ENCODE measurements around the gene OBSCN.
A peak's percentile ranks its signal among the peaks of the same experiment; 100 is the strongest.

Gene OBSCN

GRCh38 chr1:228320394-228320793 is 112.5 kb downstream of the OBSCN start:
- DNase-seq (ENCODE audit: low spot score), result no peak

- no peak for DNase-seq (ENCODE audit: low spot score)
Measured at GRCh38 chr1:228321435-228321834, 113.6 kb downstream of the OBSCN start.

DNA sequence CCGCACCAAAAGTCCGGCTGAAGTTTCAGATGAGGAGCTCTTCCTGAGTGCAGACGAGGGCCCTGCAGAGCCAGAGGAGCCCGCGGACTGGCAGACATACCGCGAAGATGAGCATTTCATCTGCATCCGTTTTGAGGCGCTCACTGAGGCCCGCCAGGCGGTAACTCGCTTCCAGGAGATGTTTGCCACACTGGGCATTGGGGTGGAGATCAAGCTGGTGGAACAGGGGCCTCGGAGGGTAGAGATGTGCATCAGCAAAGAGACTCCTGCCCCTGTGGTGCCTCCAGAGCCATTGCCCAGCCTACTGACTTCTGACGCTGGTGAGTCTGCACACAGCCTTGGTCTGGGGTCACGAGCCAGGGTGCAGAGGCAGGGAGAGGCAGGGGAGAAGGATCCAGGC is 114.1 kb downstream of the OBSCN start:
- DNase-seq (ENCODE audit: low spot score), result no peak

DNA sequence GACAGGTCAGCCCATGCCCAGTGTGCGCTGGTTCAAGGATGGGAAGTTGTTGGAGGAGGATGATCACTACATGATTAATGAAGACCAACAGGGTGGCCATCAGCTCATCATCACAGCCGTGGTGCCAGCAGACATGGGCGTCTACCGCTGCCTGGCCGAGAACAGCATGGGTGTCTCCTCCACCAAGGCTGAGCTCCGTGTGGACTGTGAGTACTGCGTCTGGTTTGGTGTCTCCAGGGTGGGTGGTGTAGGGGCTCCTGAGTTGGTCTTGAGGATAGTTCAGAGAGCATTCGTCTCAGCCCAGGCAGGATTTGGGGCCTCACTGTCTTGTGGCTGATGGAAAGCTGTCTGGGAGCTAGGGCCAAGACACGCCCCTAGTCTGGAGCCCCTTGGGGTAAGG is 115.6 kb downstream of the OBSCN start:
- no peak for DNase-seq (ENCODE audit: low spot score)

DNA sequence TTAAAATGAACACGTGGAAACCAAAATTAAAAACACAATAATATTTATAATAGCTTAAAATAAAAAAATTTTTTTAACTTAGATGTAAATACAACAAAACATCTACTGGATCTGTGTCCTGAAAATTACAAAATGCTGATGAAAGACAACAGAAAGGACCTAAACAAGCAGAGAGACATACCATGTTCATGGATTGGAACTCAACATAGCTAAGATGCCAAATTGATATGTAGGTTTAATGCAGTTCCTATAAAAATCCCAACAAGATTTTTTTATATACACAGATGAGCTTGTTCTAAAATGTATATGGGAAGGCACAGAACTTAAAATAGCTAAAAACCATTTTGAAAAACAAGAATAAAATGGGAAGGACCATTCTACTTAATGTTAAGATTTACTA is 117.4 kb downstream of the OBSCN start:
- no peak for DNase-seq (ENCODE audit: low spot score)

GRCh38 chr1:228329887-228330286 is 122.0 kb downstream of the OBSCN start:
- DNase-seq (ENCODE audit: low spot score), result no peak

DNA sequence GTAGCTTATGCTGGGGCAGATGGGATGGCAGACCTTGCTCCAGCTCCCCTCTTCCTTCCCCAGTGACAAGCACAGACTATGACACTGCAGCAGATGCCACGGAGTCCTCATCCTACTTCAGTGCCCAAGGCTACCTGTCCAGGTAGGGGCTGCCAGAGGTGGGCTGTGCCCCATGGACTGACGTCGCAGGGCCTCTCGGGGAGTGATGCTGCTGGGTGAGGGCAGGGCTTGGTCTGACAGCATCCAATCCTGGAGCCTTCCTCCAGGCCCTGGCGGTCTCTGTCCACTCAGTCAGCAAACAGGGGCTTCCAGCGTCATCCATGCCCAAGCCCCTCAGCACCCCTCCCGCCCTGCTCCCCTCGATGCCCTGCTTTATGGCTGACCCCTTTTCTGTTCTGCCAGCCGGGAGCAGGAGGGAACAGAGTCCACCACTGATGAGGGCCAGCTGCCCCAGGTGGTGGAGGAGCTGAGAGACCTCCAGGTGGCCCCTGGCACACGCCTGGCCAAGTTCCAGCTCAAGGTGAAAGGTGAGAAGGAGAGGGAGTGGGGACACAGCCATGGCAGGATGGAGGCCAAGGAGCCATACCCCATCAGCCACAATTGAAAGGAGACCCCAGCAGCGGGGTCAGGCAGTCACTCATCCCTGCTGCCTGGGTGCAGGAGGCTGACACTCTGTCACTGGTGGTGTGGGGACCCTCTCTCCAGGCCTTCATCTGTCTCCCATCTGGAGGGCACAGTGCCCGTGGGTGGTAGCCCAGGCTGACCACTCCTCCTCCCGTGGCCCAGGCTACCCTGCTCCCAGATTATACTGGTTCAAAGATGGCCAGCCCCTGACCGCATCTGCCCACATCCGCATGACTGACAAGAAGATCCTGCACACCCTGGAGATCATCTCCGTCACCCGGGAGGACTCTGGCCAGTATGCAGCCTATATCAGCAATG is 125.2 kb downstream of the OBSCN start:
- DNase-seq (ENCODE audit: low spot score), result no peak

DNA sequence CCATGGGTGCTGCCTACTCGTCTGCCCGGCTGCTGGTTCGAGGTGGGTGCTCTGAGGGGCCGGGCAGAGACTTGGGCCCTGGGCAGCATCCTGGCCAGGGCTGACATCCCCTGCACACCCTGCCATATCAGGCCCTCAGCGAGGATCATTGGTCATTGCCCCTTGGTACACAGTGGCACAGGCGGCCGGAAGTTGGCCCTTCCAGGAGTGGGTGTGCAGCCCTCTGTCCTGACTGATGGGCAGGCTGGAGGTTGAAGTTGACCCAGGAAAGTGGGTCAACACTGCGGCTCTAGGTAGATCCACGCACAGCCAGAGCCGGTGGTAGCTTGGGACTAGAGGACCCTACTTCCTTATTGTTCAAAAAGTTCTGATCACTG is 125.9 kb downstream of the OBSCN start:
- DNase-seq (ENCODE audit: low spot score), result no peak

DNA sequence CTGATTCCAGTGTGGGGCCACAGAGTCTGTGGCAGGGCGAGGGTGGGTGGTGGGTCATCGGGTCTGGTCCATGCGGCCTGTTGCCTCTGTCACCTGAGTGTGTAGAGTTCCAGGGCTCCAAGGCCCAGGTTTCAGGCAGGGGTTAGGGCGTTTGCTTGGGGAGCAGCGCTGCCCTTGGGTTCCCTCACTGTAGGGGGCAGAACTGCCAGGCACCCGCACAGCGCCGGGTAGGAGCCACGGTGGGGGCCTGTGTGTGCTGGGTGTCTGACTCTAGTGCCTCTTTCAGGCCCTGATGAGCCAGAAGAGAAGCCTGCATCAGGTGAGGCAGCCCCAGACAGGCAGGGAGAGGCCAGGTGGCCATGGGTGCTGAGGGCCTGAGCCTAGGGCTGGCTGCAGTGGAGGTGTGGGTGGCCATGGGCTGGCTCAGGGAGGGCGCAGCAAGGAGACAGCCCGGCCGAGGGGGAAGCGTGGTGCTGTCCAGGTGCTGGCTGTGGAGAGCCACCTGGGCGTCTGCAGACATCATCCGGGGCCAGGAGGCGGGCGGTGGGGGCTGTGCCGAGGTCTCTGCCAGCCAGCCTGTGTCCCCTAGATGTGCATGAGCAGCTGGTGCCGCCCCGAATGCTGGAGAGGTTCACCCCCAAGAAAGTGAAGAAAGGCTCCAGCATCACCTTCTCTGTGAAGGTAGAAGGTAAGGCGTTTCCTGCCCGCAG is 126.5 kb downstream of the OBSCN start:
- DNase-seq (ENCODE audit: low spot score), result no peak

DNA sequence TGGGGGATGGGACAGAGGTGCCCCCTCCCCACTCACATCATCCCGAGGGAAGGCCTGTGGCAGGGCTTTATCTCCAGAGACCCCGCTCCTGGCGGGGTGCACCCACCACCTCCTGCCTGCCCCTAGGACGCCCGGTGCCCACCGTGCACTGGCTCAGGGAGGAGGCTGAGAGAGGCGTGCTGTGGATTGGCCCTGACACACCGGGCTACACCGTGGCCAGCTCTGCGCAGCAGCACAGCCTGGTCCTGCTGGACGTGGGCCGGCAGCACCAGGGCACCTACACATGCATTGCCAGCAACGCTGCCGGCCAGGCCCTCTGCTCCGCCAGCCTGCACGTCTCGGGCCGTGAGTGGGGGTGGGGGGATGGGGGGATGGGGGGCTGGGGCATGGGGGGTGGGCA is 127.1 kb downstream of the OBSCN start:
- no peak for DNase-seq (ENCODE audit: low spot score)

DNA sequence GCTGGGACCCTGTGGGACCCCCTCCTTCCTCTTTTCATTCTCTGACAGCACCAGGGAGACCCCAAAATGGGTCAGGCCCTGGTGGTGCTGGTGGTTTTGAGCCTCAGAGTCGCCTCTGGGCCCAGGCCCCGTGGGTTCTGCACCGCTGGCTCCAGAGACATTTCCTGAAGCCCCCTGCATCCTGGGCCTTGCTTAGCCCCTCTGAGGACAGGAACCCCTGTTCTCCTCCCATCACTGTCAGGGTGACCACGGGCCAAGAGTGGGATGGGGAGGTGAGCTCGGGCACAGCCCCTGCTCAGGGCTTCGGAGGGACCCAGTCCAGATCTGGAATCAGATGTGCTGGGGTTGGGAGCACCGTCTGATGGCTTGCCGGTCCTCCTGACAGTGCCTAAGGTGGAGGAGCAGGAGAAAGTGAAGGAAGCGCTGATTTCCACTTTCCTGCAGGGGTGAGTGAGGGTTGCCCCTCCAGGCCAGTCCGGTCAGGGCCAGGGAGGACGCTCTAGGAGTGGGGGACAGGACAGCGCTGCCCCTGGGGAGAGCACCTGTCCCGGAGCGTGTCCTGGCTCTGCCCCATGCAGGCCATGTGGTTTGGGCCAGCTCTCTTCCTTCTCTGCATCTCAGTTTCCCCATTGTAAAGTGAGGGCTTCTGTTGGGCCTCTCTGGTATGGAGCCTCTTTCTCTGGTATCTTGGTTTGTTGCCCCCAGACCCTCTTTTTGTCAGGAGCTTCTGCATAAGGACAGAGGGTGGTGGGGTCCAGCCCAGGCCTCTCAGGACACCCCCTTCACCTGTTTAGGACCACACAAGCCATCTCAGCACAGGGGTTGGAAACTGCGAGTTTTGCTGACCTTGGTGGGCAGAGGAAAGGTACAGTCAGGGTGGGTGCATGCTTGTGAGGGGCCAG is 127.8 kb downstream of the OBSCN start:
- no peak for DNase-seq (ENCODE audit: low spot score)

DNA sequence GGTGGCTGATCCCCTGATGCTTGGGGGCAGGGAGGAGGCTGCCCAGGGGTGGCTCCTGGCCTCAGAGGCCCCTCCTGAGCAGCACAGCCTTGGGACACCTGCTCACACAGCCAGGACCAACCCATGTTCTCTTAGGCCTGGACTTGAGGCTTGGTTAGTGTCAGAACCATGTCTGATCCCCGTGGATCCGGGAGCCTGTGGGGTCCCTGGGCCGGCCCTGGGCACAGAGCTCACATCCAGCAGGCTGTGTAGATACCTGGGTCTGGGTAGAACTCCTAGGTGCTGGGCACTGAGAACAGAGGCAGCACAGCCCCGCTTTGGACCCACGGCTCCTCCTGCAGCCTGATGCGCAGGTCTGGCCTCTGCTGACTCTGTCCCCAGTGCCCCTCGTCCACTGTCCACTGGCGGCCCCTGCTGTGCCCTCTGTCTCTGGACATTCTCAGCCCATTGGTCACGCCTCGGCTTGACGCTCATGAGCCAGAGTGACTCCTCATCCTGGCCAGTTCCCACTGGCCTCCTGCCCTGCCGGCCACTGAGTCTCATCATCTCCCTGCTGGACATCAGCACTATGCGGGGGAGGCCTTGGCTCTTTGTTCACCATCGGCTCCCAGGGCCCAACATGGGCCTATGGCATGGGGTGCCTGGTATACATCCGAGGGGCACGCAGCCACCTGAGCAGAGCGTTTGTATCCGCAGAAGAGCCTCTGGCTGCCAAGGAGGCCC is 128.6 kb downstream of the OBSCN start:
- no peak for DNase-seq (ENCODE audit: low spot score)

- no peak for DNase-seq (ENCODE audit: low spot score)
Measured at GRCh38 chr1:228337031-228337564, 129.3 kb downstream of the OBSCN start.

GRCh38 chr1:228337711-228338520 is 130.1 kb downstream of the OBSCN start:
- DNase-seq (ENCODE audit: low spot score), result no peak

DNA sequence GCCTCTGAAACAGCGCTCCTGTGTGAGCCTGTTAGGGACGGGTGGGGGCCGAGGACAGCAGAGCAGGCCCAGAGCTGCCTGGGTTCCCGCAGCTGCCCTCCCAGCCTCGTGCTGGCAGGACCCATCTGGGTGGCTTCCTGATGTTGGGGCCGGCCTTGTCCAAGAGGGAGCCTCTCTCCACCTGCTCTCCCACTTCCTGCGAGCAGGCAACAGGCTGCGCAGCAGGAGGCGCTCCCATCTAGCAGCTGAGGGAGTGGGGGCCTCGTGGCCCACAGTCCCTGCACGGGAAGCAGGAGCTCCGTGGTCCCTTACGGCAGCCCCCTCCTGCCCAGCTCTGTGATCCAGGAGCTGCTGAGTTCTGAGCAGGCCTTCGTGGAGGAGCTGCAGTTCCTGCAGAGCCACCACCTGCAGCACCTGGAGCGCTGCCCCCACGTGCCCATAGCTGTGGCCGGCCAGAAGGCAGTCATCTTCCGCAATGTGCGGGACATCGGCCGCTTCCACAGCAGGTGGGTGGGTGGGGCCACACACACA is 130.7 kb downstream of the OBSCN start:
- no peak for DNase-seq (ENCODE audit: low spot score)

- DNase-seq (ENCODE audit: low spot score), result no peak
Measured at GRCh38 chr1:228339059-228339704, 131.3 kb downstream of the OBSCN start.

DNA sequence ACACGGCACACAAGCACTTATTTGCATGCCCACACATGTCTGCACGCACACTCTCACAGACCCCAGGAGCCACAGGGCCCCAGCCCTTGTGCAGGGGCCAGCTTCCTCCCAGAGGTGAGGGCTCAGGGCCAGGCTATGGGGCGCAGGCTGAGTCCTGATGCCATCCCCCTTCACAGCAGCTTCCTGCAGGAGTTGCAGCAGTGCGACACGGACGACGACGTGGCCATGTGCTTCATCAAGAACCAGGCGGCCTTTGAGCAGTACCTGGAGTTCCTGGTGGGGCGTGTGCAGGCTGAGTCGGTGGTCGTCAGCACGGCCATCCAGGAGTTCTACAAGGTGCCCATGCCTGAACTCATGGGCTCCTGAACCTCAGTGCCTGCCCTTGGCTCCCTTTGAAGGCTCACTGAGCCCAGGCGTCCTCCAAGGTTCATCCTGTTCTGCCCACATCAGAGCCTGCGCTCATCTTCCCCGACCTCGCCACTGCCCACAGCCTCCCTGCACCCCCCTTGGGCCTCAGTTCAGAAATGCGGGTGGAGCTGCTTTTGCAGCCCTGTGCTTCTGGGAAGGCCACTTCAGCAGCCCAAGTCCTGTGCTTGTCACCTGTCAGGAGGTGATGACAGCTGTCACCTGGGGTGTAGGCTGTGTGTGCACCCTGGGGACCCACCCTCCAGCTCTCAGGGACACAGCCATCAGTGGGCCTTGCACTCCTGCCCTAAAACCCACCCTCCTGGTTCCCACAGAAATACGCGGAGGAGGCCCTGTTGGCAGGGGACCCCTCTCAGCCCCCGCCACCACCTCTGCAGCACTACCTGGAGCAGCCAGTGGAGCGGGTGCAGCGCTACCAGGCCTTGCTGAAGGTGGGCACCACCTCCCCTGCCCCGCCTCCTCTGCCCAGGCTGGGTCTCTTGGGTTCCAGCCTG is 132.2 kb downstream of the OBSCN start:
- no peak for DNase-seq (ENCODE audit: low spot score)

GRCh38 chr1:228340686-228341449 is 133.0 kb downstream of the OBSCN start:
- DNase-seq (ENCODE audit: low spot score), result peak; percentile 88

Data from iPS-NIHi11 (cell line).